Common myeloid progenitor, CD34-positive (primary cell): ENCODE data around the gene ITGA11.

Experiments used
- CTCF ChIA-PET: fragments of 350-600 bp; sonication (Branson Sonifier 250); formaldehyde crosslinking; loops from one replicate; lab custom pipeline; 2021; ENCODE audit warnings: antibody characterized with exemption; lab: Charles Lee
- POLR2A ChIA-PET: fragments of 350-600 bp; sonication (Branson Sonifier 250); formaldehyde crosslinking; loops from one replicate; lab custom pipeline; 2021; ENCODE audit warnings: antibody characterized with exemption; lab: Charles Lee
- DNase-seq, 3 donors: peaks; one replicate each; pipeline versions ENCODE4 v3.0.0 to v3.0.0-alpha.2; 2013
- H3K27ac ChIP-seq, 2 experiments: 1 replicate in 1 of 2; 2 replicates in 1 of 2; pipeline ENCODE4 v1.7.0; 2013; ENCODE audit warnings: inconsistent platforms in 2 of 2, low read length in 2 of 2, mild to moderate bottlenecking in 2 of 2, low read depth in 1 of 2, moderate library complexity in 1 of 2; ENCODE audit not compliant: severe bottlenecking in 2 of 2, insufficient read depth in 1 of 2, poor library complexity in 1 of 2
- H3K27me3 ChIP-seq, 5 experiments: replicated peaks in 2 of 5; 1 replicate in 3 of 5; 2 replicates in 2 of 5; pipeline versions ENCODE4 v1.6.1 to v1.7.0; 2013; ENCODE audit warnings: low read length in 4 of 5, mild to moderate bottlenecking in 2 of 5, moderate library complexity in 2 of 5, inconsistent platforms in 1 of 5; ENCODE audit not compliant: insufficient read depth in 5 of 5, control insufficient read depth in 4 of 5
- H3K36me3 ChIP-seq, 4 experiments: 1 replicate in 2 of 4; 2 replicates in 2 of 4; pipeline versions ENCODE4 v1.6.1 to v1.7.0; 2013; ENCODE audit warnings: low read length in 3 of 4, control low read depth in 1 of 4, mild to moderate bottlenecking in 1 of 4; ENCODE audit not compliant: control insufficient read depth in 4 of 4, insufficient read depth in 4 of 4
- H3K4me1 ChIP-seq, 4 experiments: 1 replicate in 3 of 4; 2 replicates in 1 of 4; pipeline versions ENCODE4 v1.6.1 to v1.7.1; 2013; ENCODE audit warnings: low read length in 3 of 4, mild to moderate bottlenecking in 3 of 4, control low read depth in 1 of 4, inconsistent platforms in 1 of 4, moderate library complexity in 1 of 4; ENCODE audit not compliant: control insufficient read depth in 4 of 4, insufficient read depth in 4 of 4; ENCODE audit errors: control extremely low read depth in 1 of 4
- H3K4me3 ChIP-seq, 7 experiments: 1 replicate in 4 of 7; 2 replicates in 3 of 7; pipeline versions ENCODE4 v1.5.1 to v1.7.0; 2013; ENCODE audit warnings: mild to moderate bottlenecking in 7 of 7, low read length in 6 of 7, moderate library complexity in 6 of 7, inconsistent platforms in 2 of 7, low read depth in 2 of 7, control low read depth in 1 of 7; ENCODE audit not compliant: insufficient read depth in 4 of 7, control insufficient read depth in 1 of 7; ENCODE audit errors: extremely low read depth in 1 of 7
- H3K9me3 ChIP-seq, 5 experiments: 1 replicate in 4 of 5; 2 replicates in 1 of 5; pipeline versions ENCODE4 v1.6.1 to v1.7.1; 2013; ENCODE audit warnings: low read length in 4 of 5, mild to moderate bottlenecking in 2 of 5, inconsistent platforms in 1 of 5, low read depth in 1 of 5, moderate library complexity in 1 of 5; ENCODE audit not compliant: control insufficient read depth in 4 of 5, insufficient read depth in 2 of 5; ENCODE audit errors: control extremely low read depth in 1 of 5
- WGBS: methylation state at CpG from one replicate; pipeline ENCODE4 v1.1.5; 2013; ENCODE audit not compliant: insufficient coverage; 5-methylcytosine and 5-hydroxymethylcytosine counted together

The ITGA11 gene

GRCh38 chr15:68391121-68391520, 40.8 kb downstream of the ITGA11 start:
- no peak overlapping the region for H3K4me3 ChIP-seq
- no peaks in the 10 kb centered on the region for H3K27me3 ChIP-seq
- CTCF ChIA-PET = interaction anchor here (2.3 kb wide), 1 partner anchor 84 kb away, joined by 8 read pairs; no protein-coding TSS in a partner anchor
- H3K27ac ChIP-seq = no peak overlapping the region
- no peak for DNase-seq
- 97% methylated on average over 2 of the region's 2 CpGs for WGBS
- H3K36me3 ChIP-seq = no peaks in the 10 kb centered on the region
- H3K4me1 ChIP-seq = peaks cover 4 to 20% (median 11%) of the 10 kb centered on the region in 4 experiments
- peaks cover 0 to 8% (median 0%) of the 10 kb centered on the region in 5 experiments for H3K9me3 ChIP-seq
- POLR2A ChIA-PET = interaction anchor here (0.6 kb wide), 2 partner anchors 107 to 133 kb away, joined by 3 to 4 read pairs; no protein-coding TSS in a partner anchor

- peaks cover 4 to 20% (median 11%) of the 10 kb centered on the region in 4 experiments for H3K4me1 ChIP-seq
- DNase-seq = peak; percentile 24 to 79 (median 75)
- H3K27ac ChIP-seq = no peak overlapping the region
- ChIA-PET CTCF (interaction anchor here (0.9 to 2.3 kb wide), 2 partner anchors 58 to 83 kb away, joined by 4 to 8 read pairs; no protein-coding TSS in a partner anchor), POLR2A (interaction anchor here (0.5 to 0.6 kb wide), 4 partner anchors 108 to 1034 kb away, joined by 3 to 4 read pairs (median 4); no protein-coding TSS in a partner anchor)
- H3K9me3 ChIP-seq = peaks cover 0 to 8% (median 0%) of the 10 kb centered on the region in 5 experiments
- H3K4me3 ChIP-seq = peak overlapping the region in 1 of 7 experiments; percentile 16
- no peaks in the 10 kb centered on the region for H3K36me3 ChIP-seq
- H3K27me3 ChIP-seq = no peaks in the 10 kb centered on the region
- WGBS = 55% methylated on average over 12 of the region's 15 CpGs
Measured at GRCh38 chr15:68389936-68390817, 41.8 kb downstream of the ITGA11 start.

- Histone ChIP-seq H3K27me3 (no peaks in the 10 kb centered on the region), H3K4me3 (no peak overlapping the region), H3K36me3 (no peaks in the 10 kb centered on the region), H3K9me3 (peaks cover 0 to 6% (median 0%) of the 10 kb centered on the region in 5 experiments), H3K4me1 (peaks cover 4 to 20% (median 11%) of the 10 kb centered on the region in 4 experiments), H3K27ac (no peak overlapping the region)
- POLR2A ChIA-PET = interaction anchor here (0.5 to 0.6 kb wide), 2 partner anchors 110 to 1033 kb away, joined by 3 to 4 read pairs; no protein-coding TSS in a partner anchor
- DNase-seq = no peak
- CTCF ChIA-PET = interaction anchor here (0.9 to 2.3 kb wide), 2 partner anchors 59 to 82 kb away, joined by 4 to 8 read pairs; no protein-coding TSS in a partner anchor
- 95% methylated on average over 6 of the region's 7 CpGs for WGBS
Measured at GRCh38 chr15:68389041-68389930, 42.7 kb downstream of the ITGA11 start.

- ChIA-PET POLR2A (no interaction called here), CTCF (no interaction called here)
- peaks cover 0 to 3% (median 0%) of the 10 kb centered on the region in 5 experiments for H3K9me3 ChIP-seq
- H3K27ac ChIP-seq = no peak overlapping the region
- no peaks in the 10 kb centered on the region for H3K36me3 ChIP-seq
- DNase-seq = no peak
- H3K4me3 ChIP-seq = no peak overlapping the region
- no peaks in the 10 kb centered on the region for H3K27me3 ChIP-seq
- WGBS = 98% methylated on average over 8 of the region's 12 CpGs
- H3K4me1 ChIP-seq = peaks cover 4 to 20% (median 11%) of the 10 kb centered on the region in 4 experiments
Measured at GRCh38 chr15:68387381-68388143, 44.4 kb downstream of the ITGA11 start.

- no peaks in the 10 kb centered on the region for H3K36me3 ChIP-seq
- CTCF ChIA-PET = no interaction called here
- POLR2A ChIA-PET = no interaction called here
- no peaks in the 10 kb centered on the region for H3K9me3 ChIP-seq
- no peak for DNase-seq
- WGBS = 97% methylated on average over 3 of the region's 9 CpGs
- peaks cover 4 to 20% (median 11%) of the 10 kb centered on the region in 4 experiments for H3K4me1 ChIP-seq
- H3K27ac ChIP-seq = no peak overlapping the region
- no peaks in the 10 kb centered on the region for H3K27me3 ChIP-seq
- H3K4me3 ChIP-seq = no peak overlapping the region
Measured at GRCh38 chr15:68386587-68387288, 45.2 kb downstream of the ITGA11 start.
